ENCODE measurements around the gene THRA.
A peak's percentile ranks its signal among the peaks of the same experiment; 100 is the strongest.

Gene THRA, protein sequence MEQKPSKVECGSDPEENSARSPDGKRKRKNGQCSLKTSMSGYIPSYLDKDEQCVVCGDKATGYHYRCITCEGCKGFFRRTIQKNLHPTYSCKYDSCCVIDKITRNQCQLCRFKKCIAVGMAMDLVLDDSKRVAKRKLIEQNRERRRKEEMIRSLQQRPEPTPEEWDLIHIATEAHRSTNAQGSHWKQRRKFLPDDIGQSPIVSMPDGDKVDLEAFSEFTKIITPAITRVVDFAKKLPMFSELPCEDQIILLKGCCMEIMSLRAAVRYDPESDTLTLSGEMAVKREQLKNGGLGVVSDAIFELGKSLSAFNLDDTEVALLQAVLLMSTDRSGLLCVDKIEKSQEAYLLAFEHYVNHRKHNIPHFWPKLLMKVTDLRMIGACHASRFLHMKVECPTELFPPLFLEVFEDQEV

DNA sequence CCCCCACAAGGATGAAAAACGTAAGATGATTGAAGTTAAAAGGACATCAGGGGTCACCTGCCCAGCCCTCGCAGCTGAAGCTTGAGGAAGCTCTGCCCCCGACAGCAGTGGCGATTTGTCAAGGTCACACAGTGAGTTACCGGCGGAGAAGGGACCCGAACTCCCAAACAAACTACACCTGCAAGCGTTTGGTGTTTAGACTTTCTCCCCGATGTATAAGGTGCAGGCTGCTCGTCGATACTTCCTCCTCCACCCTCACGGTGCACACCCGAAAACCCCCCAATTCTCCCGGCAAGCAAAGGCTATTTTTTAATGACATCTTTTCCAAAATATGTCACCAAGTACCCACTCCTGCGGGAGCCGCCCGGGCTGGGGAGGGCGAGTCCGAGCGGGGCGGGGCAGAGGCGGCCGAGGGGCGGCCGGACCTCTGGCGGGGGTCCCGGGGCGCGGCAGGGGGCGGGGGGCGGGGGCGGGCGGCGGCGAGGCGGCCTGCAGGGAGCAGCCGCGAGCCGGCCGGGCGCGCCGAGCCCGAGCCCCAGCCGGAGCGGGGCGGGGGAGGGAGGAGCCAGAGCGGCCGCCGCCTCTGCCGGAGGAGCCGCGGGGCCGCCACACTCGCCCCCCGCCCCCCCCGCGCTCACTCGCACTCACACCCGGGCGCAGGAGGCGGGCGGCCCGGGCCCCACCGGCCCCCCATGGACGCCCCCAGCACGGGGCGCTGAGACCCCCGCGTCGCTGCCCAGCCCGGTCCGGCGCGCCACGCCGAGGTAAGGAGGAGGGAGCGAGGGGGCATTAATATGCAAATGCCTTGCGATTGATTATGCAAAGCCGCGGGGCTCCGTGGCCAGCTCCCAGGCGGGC, at the start of gene THRA:
Gene THRA (plus strand): TSS at position 637 of the 858 bp plus-strand sequence. CDS start 11,524 bp downstream, outside the sequence.
- DNase-seq (ENCODE audit: low read depth in 2 of 2), result peak in 1 of 2 experiments; percentile 51

DNA sequence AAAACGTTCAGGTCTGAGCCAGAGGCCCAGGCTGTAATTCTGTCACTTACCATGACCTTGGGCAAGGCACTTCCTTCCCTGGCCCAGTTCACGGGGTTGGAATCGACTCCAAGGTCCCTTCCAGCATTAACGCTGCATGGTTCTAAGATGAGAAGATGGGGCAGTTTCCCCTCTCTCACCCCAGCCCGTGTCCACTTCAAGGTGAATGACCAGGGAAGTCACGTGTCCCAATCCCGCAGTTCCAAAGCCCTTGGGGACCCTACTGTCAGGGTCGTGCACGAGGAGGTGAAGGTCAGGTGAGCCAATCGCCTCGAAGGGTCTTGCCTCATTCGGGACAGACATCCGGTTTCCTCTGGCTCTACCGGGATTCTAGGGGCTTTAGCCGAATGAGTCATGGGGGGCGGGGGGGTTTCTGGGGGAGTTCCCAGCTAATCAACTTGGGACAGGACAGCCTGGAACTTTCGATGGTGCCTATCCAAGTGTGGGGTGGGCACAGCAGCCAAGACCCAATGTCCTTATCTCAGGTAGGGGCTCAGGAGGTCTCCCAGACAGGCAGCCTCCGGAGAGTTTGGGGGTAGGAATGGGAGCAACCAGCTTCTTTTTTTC, 48.3 kb upstream of the THRA start:
- DNase-seq (ENCODE audit: low read depth in 2 of 2), result no peak

DNA sequence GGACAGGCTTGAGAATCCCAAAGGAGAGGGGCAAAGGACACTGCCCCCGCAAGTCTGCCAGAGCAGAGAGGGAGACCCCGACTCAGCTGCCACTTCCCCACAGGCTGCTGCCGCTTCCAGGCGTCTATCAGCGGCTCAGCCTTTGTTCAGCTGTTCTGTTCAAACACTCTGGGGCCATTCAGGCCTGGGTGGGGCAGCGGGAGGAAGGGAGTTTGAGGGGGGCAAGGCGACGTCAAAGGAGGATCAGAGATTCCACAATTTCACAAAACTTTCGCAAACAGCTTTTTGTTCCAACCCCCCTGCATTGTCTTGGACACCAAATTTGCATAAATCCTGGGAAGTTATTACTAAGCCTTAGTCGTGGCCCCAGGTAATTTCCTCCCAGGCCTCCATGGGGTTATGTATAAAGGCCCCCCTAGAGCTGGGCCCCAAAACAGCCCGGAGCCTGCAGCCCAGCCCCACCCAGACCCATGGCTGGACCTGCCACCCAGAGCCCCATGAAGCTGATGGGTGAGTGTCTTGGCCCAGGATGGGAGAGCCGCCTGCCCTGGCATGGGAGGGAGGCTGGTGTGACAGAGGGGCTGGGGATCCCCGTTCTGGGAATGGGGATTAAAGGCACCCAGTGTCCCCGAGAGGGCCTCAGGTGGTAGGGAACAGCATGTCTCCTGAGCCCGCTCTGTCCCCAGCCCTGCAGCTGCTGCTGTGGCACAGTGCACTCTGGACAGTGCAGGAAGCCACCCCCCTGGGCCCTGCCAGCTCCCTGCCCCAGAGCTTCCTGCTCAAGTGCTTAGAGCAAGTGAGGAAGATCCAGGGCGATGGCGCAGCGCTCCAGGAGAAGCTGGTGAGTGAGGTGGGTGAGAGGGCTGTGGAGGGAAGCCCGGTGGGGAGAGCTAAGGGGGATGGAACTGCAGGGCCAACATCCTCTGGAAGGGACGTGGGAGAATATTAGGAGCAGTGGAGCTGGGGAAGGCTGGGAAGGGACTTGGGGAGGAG, 47.5 kb upstream of the THRA start, which contains the start of gene CSF3:
Gene CSF3 (plus strand): TSS at position 436 of the 993 bp plus-strand sequence. CDS start 35 bp downstream, at position 471.
- DNase-seq (ENCODE audit: low read depth in 2 of 2), result no peak

DNA sequence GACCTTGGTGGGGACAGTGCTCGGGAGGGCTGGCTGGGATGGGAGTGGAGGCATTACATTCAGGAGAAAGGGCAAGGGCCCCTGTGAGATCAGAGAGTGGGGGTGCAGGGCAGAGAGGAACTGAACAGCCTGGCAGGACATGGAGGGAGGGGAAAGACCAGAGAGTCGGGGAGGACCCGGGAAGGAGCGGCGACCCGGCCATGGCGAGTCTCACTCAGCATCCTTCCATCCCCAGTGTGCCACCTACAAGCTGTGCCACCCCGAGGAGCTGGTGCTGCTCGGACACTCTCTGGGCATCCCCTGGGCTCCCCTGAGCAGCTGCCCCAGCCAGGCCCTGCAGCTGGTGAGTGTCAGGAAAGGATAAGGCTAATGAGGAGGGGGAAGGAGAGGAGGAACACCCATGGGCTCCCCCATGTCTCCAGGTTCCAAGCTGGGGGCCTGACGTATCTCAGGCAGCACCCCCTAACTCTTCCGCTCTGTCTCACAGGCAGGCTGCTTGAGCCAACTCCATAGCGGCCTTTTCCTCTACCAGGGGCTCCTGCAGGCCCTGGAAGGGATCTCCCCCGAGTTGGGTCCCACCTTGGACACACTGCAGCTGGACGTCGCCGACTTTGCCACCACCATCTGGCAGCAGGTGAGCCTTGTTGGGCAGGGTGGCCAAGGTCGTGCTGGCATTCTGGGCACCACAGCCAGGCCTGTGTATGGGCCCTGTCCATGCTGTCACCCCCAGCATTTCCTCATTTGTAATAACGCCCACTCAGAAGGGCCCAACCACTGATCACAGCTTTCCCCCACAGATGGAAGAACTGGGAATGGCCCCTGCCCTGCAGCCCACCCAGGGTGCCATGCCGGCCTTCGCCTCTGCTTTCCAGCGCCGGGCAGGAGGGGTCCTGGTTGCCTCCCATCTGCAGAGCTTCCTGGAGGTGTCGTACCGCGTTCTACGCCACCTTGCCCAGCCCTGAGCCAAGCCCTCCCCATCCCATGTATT, 46.5 kb upstream of the THRA start:
- DNase-seq (ENCODE audit: low read depth in 2 of 2), result no peak

DNA sequence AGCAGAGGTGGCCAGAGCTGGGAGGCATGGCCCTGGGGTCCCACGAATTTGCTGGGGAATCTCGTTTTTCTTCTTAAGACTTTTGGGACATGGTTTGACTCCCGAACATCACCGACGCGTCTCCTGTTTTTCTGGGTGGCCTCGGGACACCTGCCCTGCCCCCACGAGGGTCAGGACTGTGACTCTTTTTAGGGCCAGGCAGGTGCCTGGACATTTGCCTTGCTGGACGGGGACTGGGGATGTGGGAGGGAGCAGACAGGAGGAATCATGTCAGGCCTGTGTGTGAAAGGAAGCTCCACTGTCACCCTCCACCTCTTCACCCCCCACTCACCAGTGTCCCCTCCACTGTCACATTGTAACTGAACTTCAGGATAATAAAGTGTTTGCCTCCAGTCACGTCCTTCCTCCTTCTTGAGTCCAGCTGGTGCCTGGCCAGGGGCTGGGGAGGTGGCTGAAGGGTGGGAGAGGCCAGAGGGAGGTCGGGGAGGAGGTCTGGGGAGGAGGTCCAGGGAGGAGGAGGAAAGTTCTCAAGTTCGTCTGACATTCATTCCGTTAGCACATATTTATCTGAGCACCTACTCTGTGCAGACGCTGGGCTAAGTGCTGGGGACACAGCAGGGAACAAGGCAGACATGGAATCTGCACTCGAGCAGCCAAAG, 45.2 kb upstream of the THRA start:
- no peak for DNase-seq (ENCODE audit: low read depth in 2 of 2)

DNA sequence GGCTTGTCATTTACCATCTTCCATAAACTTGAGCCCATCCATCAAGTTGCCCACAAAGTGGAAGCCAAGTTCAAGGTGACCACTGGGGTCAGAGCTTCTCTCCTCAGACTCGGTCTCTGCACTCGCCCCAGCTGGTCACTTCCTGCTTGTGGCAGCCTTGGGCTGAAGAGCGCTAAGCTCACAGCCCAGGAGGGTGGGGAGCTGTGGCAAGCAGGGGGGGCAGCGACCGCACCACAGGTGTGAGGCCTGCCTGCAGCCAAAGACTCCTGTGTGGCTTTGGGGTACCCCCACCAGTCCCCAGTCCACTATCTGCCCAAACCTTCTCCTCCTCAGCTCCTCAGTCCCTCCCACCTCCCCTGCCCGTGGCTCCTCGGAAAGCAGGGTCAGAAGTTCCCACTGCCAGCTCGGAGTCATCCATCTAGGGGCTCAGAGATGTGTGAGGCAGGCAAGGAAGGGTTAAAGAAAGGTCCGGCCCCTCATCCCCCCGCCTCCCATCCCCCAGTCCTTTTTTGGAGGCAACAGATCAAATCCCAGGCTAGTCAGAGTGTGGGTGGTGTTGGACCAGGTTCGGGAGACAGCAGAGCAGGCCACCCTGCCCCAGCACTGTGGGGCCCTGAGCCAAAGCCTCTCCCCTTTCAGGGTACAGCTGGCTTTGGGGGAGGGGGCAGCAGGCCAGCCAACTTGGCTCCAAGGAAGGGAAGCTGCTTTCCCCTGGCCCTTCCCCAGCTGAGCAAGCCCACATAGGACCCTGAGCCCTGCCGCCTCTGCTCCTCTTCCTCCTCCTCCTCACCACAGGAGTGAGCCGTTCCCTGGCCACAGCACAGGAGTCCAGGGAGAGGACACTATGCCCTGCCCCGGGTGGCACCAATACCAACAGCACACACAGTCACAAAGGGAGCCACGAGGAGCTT, 44.3 kb upstream of the THRA start:
- no peak for DNase-seq (ENCODE audit: low read depth in 2 of 2)

DNA sequence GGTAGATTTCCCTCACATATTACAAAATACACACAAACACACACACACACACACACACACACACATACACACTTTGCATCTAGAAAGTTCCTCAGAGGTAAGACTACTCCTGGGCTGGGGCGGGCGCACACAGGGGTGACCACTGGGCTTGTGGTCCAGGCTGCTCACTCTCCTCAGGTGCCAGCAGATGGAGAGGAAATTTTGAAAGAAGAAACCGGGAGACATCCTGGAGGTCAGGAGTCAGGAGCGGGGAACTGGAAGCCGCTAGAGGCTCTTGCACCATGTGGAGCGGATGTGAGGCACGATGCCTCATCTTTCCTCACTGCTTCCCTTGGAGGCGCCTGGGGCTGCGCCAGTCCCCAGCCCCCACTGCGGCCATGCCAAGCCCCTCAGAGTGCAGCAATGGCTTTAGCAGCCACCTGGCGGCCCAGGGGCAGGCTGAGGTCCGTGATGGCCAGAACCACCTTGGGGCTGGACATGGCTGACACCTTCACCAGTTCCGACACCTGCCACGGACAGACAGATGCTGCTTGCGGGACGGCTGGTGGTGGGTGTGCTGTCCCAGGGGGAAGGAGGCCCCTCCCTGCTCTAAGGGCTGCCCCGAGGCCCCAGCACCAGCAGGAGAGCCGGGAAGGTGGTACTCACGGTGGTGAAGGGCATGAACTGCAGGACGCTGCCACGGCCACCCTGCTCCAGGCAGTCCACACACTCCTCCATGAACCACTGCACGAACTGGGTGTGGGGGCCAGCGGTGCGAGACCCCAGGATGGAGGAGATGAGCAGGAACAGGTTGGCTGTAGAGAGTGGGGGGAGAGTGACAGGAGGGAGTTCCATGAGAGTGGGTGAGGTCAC, 43.4 kb upstream of the THRA start:
- no peak for DNase-seq (ENCODE audit: low read depth in 2 of 2)

DNA sequence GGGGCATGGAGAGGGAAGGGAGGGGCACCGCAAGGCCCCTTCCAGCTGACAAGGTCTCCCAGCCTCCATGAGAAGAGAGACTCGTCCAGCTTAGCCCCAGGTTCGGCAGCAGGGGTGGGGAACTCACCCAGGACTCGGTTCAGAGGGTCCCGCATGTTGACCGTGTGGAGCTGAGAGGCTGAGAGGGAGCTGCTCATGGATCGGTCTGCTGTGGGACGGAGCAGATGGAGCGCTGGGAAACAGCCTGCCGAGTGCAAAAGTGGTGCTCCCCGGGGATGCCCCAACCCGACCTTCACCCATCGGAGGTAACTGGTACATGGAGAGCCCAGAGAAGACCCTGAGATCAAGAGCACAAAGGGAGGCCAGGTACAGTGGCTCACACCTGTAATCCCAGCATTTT, 42.6 kb upstream of the THRA start:
- no peak for DNase-seq (ENCODE audit: low read depth in 2 of 2)

DNA sequence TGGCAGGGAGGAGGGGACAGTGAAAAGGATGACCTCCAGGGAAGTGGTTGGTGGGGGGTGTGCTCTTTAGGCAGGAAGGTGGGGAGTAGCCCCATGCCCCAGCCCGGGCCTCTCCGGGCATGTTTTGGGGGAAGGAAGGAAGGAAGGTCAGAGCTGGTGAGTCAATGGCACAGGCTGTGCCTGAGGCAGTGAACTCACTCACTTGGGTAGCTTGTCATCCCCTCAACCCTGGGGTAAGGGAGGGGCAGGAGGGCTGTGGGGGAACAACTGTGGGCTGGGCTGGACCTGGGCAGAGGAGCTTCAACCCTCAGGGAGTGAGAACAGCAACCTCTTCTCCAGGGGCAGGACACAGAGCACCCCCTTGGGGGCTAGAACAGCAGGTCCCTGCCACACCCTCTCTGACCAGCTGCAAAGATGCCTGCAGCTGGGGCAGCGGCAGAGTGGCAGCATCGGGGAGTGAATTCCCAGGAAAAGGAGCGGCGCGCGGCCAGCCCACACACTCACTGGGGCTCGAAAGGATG, 41.3 kb upstream of the THRA start:
- no peak for DNase-seq (ENCODE audit: low read depth in 2 of 2)

DNA sequence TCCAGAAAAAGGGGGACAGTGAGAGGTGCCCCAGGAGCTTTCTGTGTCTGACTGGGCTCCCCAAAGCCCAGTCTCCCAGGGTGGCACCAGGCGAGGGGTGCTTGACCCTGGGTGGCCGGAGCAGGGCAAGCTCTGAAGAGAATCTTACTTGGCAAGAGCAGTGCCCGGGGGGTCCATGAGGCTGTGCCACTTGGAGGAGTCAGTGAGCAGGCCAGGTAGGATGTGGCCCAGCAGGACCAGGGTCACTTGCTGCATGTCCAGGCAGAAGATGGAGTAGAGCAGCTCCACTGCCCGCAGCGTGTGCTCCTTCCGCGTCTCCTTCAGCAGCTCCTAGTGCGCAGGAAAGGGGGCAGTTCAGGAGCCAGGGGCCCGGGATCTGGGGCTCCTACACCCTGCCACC, 40.3 kb upstream of the THRA start:
- DNase-seq (ENCODE audit: low read depth in 2 of 2), result no peak

DNA sequence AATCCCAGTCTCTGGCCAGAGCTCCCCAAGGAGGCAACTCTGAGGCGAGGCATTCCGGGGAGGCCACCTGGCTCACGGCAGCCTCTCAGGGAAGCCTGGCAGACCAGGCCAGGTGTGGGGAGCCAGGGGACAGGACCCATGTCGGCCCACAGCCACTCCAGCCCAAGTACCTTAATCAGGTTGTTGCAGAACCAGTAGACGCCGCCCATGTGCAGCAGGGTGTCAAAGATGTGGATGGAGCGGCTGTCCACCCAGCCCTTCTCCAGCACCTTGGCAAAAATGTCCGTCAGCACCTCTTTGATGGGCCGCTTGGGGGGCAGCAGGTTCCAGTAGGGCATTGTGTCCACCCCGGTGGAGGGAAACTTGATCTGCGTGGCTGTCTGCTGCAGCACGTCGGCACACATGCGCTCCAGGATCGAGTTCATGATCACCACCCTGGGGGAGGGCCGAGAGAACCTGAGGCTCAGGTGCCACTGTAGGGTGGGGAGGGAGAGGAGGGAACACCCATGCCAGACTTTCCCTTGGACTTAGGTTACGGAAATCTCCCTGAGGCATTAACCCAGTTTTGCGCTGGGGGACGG, 39.7 kb upstream of the THRA start:
- DNase-seq (ENCODE audit: low read depth in 2 of 2), result no peak

DNA sequence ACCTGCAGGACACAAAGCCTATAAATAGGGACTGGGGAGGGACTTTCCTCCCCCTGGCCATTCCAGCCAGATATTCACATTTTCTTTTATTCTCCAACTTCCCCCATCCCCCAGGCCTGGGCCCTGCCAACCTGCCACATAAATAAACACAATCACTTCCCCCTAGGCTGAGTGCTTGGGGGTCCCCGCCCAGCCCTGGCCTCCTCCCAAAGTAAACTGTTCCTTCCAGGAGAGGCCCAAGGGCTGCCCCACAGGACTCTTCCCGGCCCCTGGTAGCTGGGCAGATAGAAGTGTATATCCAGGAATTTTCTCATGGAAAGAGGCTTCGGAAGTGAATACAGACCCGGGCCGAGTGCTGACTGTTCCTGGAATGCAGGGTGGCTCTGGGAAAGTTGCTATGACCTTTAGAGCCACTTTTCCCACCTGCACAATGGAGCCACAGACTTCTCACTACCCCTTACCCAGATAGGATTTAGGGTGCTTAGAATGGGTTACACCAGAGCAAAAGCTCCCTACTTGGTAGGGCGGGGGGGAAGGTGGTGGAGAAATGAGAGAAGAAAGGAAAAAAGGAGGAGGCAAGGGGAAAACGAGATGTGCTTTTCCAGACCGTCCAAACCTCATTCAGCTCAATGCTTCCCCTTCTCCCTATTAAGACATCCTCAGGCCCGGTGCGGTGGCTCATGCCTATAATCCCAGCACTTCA, 39.0 kb upstream of the THRA start:
- DNase-seq (ENCODE audit: low read depth in 2 of 2), result no peak

DNA sequence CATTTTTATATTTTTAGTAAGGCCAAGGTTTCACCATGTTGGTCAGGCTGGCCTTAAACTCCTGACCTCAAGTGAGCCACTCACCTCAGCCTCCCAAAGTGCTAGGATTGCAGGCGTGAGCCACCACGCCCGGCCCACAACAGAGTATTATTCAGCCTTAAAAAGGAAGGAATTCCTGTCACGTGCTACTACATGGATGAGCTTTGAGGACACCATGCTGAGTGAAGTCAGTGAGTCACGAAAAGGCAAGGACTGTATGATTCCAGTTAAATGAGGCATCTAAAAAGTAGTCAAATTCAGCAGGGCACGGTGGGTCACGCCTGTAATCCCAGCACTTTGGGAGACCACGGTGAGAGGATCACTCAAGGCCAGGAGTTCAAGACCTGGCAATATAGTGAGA, 37.9 kb upstream of the THRA start:
- no peak for DNase-seq (ENCODE audit: low read depth in 2 of 2)

DNA sequence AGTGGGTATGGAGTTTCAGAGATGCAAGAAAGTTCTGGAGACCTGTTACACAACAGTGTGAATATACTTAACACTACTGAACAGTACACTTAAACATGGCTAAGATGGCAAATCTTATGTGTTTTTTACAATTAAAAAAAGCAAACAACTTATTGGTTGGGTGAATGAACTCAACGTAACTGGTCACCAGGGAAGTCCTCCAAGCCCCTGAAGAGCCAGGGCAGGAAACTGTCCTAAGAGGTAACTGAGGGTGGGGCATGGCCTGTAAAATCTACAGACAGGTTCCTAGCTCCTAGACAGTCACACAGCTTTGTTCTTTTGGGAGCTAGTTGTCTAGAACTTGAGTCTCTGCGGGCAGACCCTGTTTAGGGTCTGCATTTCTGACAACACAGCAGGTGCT, 37.2 kb upstream of the THRA start:
- no peak for DNase-seq (ENCODE audit: low read depth in 2 of 2)

DNA sequence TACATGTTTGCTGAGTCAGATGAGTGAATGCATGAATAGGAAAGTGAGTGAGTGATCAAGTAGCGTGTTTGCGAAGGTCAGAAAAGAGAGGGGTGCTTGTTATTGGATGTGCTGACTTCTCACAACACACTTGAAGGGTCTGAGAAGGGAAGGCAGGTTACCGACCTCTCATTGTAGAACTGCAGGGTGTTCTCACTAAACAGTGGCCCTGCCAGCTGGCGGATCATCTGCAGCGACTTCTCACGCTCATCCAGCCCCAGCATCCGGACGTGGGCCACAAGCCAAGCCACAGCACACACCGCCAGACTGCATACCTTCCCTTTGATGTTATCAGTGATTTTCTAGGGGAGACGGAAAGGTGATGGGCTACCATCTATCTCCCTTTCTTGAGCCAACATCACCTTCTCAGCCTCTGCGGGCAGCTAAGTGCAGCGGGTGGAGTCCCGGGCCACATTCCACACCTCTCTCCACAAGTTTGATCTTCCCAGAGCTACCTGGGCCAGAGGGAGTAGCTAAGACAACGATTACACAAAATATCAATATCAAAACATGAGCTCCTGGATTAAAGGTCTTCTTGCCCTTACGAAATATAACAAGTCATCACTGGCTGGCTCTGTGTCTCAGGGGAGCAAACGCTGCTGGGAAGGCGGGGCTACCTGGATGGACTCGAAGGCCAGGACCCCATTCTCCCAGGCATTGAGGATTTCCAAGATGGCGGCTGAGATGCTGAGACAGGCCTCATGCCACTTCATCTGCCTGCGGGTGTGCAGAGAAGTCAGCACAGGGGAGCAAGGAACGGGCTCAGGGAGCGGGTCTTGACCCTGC, 36.6 kb upstream of the THRA start:
- no peak for DNase-seq (ENCODE audit: low read depth in 2 of 2)

Measured in stimulated activated CD4-positive, alpha-beta T cell treated with anti-CD3 and anti-CD28 coated beads, Interleukin-12 subunit alpha, Interleukin-12 subunit beta, amount 100 ng/mL, for 24 hours (primary cell).